Left renal pelvis (tissue), 4 donors: ENCODE results near the gene YY1. TPM values are rescaled to one million over a fixed set of nuclear protein-coding genes. Genes with fewer than 3 reads are reported as not detected.
"Not testable (repeated sequence)": the region's sequence is repeated elsewhere in the genome, so short reads cannot be mapped to it uniquely, and the experiment has no call there.

Source experiments
- DNase-seq, 4 donors: peaks; one replicate each; pipeline ENCODE4 v3.0.0-alpha.2; 2013; ENCODE audit warnings: low read depth in 4 of 4, low spot score in 3 of 4
- polyA plus RNA-seq, 4 donors: library from polyadenylated mRNA; unstranded; fragments of 120-200 nt; gene quantifications; one replicate each; pipeline ENCODE4 v1.2.1, GENCODE V29; 2013; ENCODE audit not compliant: insufficient read length in 4 of 4

Gene YY1
- polyA plus RNA-seq, 4 donors: 121 to 159 (median 144) TPM

DNA sequence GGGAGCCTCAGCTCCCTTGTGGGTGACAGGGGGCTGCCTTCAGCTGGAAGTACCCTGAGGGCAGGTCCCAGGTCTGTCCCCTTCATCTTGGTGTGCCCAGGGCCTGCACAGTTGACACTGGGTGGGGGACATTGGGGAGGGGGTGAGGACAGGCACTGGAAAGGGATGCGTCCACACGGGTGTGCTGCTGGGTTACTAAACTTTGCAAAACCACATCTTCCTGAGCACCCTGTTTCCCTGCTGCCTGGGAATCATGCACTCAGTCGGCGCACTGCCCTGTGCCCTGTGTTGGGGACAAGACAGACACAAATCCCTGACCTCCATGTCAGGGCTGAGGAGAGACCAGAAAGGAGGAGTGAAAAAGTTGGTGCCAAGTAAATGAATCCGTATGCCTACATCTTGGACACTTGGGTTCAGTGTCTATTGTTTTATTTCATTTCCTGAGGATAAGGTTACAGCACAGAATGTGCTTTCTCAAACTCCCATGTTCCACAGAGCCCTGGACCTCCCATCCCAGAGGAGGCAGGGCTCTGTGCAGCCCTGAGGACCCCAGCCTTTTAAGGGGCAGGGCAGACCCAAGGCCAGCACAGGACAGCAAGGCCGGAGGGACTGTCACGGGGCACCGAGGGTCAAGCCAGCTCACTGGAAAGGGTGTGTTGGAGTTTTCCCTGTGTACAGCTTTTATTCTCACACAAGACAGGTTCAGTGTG, 70.2 kb downstream of the YY1 start:
- DNase-seq: no peak

GRCh38 chr14:100312110-100312876, 73.3 kb downstream of the YY1 start:
- not testable (repeated sequence) for DNase-seq

DNA sequence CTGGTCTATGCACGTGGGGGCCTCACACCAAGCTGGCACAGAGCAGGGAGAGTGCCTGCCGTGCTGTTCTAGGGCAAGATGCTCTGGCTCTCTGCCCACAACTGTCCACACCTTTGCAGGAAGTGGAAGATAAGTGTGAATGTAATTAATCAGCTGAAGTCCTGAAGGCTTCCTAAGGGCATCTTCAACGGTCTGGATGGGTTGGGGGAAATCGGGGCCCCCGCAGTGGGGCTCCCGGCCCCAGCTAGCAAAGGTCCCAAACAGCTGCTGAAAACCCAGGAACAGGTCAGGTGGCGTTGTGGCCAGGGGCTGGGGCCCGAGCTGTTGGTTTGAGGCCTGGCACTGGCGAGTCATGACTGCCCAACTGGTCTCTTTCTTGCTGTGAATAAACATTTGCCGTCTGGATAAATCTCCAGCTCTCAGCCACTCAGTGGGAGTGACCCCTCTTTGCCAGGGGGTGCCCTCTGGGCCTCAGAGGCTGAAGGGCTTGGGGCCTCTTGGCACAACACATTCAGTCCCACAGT, 74.0 kb downstream of the YY1 start:
- DNase-seq: no peak

DNA sequence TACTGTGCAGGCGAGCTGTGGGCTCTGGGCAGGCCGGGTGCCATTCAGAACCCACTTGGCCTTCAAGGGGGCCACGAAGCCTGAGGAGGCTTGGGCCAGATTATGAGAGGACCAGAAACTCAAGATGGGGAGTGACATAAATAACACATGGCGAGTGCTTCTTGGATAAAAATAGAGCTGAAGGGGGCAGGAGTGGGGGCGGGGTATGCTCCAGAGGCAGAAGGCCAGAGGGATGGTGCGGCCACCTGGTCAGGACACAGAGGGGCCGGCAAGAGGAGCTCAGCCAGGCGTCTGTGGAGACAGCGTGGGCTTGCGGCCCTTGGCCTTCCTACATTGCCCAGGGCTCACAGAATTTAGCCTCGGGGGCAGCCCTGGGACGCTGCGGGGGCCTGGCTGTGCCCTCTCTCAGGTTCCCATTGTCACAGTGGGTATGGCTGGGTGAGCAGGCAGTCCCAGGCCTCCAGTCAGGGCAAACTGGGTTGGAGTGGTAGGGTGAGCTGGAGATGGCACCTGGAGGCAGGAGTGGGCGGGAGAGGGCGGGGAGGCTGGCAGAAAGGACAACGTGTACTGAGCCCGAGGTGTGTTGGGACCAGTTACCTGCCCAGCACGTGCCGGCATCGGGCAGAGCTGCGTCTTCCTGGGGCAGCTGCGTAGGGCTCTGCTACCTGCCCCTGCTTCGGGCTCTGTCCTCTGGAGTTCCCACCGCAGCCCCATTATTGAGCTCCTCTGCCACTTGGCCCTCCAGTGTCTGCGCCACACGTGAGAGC, 74.7 kb downstream of the YY1 start:
- DNase-seq: no peak

- no peak for DNase-seq
Measured at GRCh38 chr14:100314724-100315123, 75.8 kb downstream of the YY1 start.

GRCh38 chr14:100317389-100317788, 78.4 kb downstream of the YY1 start:
- no peak for DNase-seq

DNA sequence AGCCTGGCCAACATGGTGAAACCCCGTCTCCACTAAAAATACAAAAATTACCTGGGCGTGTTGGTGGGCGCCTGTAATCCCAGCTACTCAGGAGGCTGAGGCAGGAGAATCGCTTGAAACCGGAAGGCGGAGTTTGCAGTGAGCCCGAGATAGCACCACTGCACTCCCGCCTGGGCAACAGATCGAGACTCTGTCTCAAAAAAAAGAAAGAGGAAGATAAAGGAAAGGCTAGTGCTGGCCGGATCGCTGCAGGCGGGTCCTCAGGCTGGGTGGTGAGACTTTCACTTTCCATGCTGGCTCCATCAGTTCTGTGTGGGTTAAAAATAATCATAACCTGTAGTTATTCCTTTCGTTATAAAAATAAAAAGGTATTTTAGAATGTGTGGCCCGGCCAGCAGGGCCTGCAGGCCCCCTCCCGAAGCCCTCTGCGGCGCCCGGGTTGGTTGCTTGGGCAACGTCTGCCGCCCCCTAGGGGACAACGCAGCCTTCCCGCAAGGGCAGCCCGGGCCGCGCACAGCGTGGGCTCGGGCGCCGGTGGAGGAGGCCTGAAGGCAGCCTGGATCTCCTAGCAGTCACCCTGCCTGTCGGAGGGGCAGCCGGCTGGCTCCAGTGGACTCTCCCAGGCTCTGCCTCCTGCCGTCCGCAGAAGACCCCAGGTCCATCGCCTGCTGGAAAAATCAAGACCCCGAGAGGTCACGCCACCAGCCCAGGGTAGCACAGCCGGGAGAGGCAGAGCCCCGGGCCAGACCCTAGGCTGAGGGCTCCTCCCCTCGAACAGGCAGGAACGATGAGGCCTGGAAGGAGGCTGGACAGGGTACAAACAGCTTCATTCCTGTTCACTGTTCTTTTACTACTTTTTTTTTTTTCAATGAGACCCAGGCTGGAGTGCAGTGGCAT, 79.2 kb downstream of the YY1 start:
- DNase-seq: no peak

GRCh38 chr14:100320157-100320856, 81.4 kb downstream of the YY1 start:
- no peak for DNase-seq

DNA sequence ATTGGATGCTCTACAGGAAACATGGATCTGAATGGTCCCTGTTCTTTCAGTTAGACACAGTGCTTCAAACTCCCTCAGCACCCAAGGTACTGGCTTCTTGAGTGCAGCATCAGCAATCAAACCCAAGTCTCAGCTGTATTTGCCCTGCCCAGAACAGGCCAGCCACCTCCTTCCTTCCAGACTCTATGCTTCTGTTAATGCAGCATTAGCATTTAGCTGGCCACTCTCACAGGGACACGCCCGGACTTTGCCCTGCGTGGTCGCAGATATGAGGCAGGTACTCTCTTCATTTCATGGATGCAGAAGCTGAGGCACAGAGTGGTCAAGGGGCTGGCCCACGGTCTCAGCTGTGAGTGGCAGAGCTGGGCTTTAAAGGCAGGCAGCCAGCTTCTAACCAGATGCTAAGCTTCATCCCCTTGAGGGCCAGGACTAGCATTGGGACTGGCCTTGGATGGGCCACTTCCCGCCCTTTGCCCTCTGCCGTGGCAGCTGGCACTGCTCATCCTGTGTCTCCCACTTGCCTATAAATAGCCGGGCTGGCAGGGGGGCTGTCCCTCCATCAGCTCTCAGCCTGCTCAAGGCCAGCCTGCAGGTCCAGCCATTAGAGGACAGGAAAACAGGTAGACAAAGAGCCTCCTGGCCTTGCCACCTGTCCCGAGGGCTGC, 82.7 kb downstream of the YY1 start:
- DNase-seq: no peak

- DNase-seq: no peak
Measured at GRCh38 chr14:100322138-100322957, 83.4 kb downstream of the YY1 start.

- DNase-seq: no peak
Measured at GRCh38 chr14:100323121-100323941, 84.4 kb downstream of the YY1 start, which contains the start of gene SLC25A47. Gene SLC25A47, plus strand, starts transcription at chr14:100323339. Its CDS starts 76 bp downstream, at chr14:100323415.

GRCh38 chr14:100323942-100324307, 85.0 kb downstream of the YY1 start:
- DNase-seq: no peak

GRCh38 chr14:100325231-100325632, 86.3 kb downstream of the YY1 start:
- no peak for DNase-seq

DNA sequence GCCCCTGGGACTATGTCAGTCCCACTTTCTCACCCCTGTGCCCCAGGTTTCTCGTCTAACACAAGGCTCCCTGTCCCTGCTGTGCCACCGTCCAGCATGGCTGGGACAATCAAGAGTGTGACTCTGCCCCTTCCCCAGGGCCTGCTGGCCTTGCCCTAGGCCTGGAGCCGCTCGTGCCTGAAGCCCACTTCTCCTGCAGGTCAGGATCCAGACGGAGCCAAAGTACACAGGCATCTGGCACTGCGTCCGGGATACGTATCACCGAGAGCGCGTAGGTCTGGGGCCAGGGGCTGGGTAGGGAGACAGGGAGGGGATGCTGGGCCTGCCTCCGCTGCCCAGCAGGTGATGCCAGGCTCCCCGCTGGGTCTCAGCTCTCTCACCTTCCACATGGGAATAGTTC, 87.0 kb downstream of the YY1 start:
- no peak for DNase-seq

GRCh38 chr14:100327128-100327527, 88.2 kb downstream of the YY1 start:
- no peak for DNase-seq

DNA sequence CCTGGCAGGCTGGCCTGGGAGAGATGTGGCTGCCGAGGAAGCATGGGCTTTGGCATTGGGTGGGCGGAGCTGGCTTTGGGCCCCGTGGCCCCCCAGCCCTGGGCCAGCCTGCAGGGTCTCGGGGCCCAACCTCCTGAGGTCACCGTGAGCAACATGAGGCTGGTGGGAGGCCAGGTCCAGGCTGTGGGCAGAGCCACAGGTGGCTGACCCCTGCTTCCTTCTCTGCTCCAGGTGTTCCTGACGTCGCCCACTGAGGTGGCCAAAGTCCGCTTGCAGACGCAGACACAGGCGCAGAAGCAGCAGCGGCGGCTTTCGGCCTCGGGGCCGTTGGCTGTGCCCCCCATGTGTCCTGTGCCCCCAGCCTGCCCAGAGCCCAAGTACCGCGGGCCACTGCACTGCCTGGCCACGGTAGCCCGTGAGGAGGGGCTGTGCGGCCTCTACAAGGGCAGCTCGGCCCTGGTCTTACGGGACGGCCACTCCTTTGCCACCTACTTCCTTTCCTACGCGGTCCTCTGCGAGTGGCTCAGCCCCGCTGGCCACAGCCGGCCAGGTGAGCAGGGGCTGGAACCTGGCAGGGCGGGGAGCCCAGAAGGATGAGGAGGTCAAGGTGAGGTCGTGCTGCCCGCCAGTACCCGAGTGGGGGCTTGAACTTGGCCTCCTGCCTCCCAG, 89.7 kb downstream of the YY1 start:
- no peak for DNase-seq
